ENCODE data around the gene EDA2R. TPM values are rescaled to one million over a fixed set of nuclear protein-coding genes. Genes with fewer than 3 reads are reported as not detected.
A peak's percentile ranks its signal among the peaks of the same experiment; 100 is the strongest.

The EDA2R gene, protein sequence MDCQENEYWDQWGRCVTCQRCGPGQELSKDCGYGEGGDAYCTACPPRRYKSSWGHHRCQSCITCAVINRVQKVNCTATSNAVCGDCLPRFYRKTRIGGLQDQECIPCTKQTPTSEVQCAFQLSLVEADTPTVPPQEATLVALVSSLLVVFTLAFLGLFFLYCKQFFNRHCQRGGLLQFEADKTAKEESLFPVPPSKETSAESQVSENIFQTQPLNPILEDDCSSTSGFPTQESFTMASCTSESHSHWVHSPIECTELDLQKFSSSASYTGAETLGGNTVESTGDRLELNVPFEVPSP
- 1 to 10 TPM; 7.0 to 8.5 TPM for total RNA-seq

DNA sequence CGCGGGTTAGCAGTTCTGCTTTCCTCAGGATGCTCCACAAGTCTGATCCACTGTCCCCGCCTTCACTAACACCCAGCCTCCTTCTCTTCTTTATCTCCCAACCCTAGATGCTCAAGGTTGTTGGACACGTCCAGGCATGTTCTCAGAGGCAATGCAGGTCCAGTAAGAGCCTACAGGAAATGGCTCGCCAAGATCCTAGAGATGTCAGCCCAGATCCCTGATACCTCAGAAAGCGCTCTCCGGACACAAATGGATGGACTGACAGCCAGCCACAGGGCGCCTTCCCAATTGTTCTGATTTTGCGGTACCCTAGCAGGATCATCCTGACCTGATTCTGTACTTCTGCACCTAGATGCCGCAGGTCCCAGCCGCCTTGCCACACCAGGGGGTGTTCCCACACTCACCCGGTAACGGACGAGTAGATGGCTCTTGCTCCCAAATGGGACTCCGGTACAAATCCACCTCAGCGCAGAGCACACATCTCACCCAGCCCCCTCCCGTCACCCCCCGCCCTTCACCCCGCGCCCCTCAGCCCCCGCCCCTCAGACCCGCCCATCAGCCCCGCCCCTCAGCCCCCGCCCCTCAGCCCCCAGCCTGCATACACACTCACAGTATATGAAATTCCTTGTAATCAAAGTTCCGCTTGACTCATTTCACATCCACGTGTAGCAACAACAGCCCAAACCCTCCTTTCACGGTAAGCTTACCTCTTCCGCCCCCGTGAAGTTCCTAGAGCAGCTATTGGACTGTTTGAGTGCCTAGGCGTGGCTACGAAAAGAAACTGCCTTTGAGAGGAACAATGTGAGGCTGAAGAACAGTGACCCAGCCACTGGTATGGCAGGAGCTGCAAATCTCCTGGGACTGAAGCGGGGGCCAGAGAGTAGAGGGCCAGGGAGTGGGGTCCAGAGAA lies at the start of gene EDA2R:
Gene EDA2R (minus strand): TSS at position 488 of the 910 bp plus-strand sequence. CDS start 23,058 bp downstream, outside the sequence.
- ATAC-seq (ENCODE audit: insufficient number of reproducible peaks, low FRiP score, low read depth) (peak; percentile 55), DNase-seq (ENCODE audit: low spot score) (no peak)
- peak within 1 kb of the TSS; percentile 77 for H3K4me3 ChIP-seq
- H3K9me3 ChIP-seq, result no peaks in the 10 kb centered on the region
- H3K27ac ChIP-seq, result peak within 1 kb of the TSS; percentile 17 to 67
- TF ChIP-seq, protein P1, sequence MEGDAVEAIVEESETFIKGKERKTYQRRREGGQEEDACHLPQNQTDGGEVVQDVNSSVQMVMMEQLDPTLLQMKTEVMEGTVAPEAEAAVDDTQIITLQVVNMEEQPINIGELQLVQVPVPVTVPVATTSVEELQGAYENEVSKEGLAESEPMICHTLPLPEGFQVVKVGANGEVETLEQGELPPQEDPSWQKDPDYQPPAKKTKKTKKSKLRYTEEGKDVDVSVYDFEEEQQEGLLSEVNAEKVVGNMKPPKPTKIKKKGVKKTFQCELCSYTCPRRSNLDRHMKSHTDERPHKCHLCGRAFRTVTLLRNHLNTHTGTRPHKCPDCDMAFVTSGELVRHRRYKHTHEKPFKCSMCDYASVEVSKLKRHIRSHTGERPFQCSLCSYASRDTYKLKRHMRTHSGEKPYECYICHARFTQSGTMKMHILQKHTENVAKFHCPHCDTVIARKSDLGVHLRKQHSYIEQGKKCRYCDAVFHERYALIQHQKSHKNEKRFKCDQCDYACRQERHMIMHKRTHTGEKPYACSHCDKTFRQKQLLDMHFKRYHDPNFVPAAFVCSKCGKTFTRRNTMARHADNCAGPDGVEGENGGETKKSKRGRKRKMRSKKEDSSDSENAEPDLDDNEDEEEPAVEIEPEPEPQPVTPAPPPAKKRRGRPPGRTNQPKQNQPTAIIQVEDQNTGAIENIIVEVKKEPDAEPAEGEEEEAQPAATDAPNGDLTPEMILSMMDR (IDR thresholded peaks at IDR 0.05), result no peak
- H3K4me1 ChIP-seq (ENCODE audit: control insufficient read depth in 1 of 2, low read depth in 2 of 2), result no peaks in the 10 kb centered on the region
- no peaks in the 10 kb centered on the region for H3K27me3 ChIP-seq (replicated peaks; ENCODE audit: insufficient read depth)
- no peaks in the 10 kb centered on the region for H3K36me3 ChIP-seq

DNA sequence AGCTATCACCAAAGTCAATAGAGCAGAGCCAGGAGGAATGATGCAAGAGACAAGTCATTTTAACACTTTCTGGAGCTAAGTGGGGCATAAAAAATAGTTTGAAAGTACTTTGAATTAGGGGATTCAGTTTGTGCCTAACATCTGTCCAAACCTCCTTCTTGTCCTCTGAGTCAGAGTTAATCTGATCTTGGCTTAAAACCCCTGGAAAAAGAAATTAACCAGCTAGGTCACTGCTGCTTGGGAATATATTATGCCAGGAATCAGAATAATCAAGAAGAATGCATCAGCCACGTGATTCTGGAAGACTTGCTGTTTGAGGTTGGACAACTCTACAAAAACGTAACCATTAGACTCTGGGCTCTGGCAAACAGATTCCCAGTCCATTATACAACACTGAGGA lies 45.3 kb upstream of the EDA2R start:
- ATAC-seq (ENCODE audit: insufficient number of reproducible peaks, low FRiP score, low read depth), result no peak
- no peak overlapping the region for H3K27ac ChIP-seq
- H3K4me1 ChIP-seq (ENCODE audit: control insufficient read depth in 1 of 2, low read depth in 2 of 2), result no peaks in the 10 kb centered on the region
- TF ChIP-seq, protein P1 (IDR thresholded peaks at IDR 0.05), result no peak
- no peaks in the 10 kb centered on the region for H3K9me3 ChIP-seq
- no peak for DNase-seq (ENCODE audit: low spot score)
- no peaks in the 10 kb centered on the region for H3K27me3 ChIP-seq (replicated peaks; ENCODE audit: insufficient read depth)
- H3K36me3 ChIP-seq, result no peaks in the 10 kb centered on the region
- H3K4me3 ChIP-seq, result no peak overlapping the region

DNA sequence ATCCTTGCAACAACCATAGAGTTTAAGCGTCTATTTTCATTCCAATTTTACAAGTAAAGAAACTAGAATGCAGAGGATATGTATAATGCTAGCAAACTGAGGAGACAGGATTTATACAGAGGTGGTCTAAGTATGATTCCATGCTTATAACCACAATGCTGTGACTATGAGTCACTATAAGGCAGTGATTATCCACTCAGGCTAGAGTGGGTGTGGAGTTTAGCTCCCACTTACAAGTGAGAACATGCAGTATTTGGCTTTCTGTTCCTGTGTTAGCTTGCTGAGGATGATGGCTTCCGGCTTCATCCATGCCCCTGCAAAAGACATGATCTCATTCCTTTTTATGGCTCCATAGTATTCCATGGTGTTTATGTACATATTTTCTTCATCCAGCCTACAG lies 41.6 kb upstream of the EDA2R start:
- no peaks in the 10 kb centered on the region for H3K36me3 ChIP-seq

DNA sequence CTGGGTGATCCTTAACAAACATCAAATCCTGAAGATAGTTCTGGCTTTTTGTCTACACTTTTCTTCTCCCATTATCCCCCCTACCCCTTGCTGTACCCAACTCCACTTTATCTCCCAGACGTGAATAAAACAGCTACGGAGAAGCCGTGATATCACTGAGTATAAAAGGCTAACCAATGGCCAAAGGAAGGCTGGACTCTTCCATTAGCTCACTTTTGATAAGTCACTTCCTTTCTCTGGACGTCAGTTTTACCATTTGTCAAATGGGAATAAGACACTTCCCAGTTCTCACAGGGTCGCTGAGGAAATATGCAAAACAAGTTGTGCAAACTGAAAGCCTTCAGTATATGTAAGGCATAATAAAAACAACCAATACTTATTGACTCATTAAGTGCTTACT lies 38.6 kb upstream of the EDA2R start:
- Histone ChIP-seq H3K36me3 (no peaks in the 10 kb centered on the region), H3K27ac (no peak overlapping the region), H3K27me3 (replicated peaks; ENCODE audit: insufficient read depth) (no peaks in the 10 kb centered on the region), H3K9me3 (no peaks in the 10 kb centered on the region), H3K4me1 (ENCODE audit: control insufficient read depth in 1 of 2, low read depth in 2 of 2) (no peaks in the 10 kb centered on the region), H3K4me3 (no peak overlapping the region)
- ATAC-seq (ENCODE audit: insufficient number of reproducible peaks, low FRiP score, low read depth) (no peak), DNase-seq (ENCODE audit: low spot score) (no peak)
- TF ChIP-seq, protein P1 (IDR thresholded peaks at IDR 0.05), result no peak

More for the DNA sequence above, 41.6 kb upstream of the EDA2R start:
- H3K27me3 ChIP-seq (replicated peaks; ENCODE audit: insufficient read depth), result no peaks in the 10 kb centered on the region
- TF ChIP-seq, protein P1 (IDR thresholded peaks at IDR 0.05), result no peak
- ATAC-seq (ENCODE audit: insufficient number of reproducible peaks, low FRiP score, low read depth), result no peak
- no peaks in the 10 kb centered on the region for H3K9me3 ChIP-seq
- no peaks in the 10 kb centered on the region for H3K4me1 ChIP-seq (ENCODE audit: control insufficient read depth in 1 of 2, low read depth in 2 of 2)
- H3K27ac ChIP-seq, result no peak overlapping the region
- DNase-seq (ENCODE audit: low spot score), result no peak
- no peak overlapping the region for H3K4me3 ChIP-seq

DNA sequence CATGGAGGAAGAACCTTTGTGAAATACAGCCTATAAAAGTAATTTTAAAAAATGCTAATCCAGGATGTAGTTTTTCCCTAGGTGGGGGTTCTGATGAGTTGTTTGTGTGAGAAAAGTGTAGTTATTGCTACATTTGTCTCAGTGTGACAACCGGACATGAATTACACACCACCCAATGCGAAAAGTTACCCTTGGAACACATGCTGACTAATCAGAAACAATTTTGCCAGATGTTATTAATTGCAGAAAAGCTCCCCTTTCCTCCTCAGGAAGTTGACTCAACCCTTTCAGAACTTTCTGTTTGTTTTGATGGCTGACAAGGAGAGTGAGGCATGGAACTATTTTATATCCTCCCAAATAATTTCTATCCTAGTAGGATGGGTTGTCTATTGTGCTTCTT lies 38.1 kb upstream of the EDA2R start:
- H3K27me3 ChIP-seq (replicated peaks; ENCODE audit: insufficient read depth), result no peaks in the 10 kb centered on the region
- no peaks in the 10 kb centered on the region for H3K4me1 ChIP-seq (ENCODE audit: control insufficient read depth in 1 of 2, low read depth in 2 of 2)
- TF ChIP-seq, protein P1 (IDR thresholded peaks at IDR 0.05), result no peak
- no peak overlapping the region for H3K27ac ChIP-seq
- DNase-seq (ENCODE audit: low spot score) (no peak), ATAC-seq (ENCODE audit: insufficient number of reproducible peaks, low FRiP score, low read depth) (no peak)
- no peaks in the 10 kb centered on the region for H3K9me3 ChIP-seq
- no peak overlapping the region for H3K4me3 ChIP-seq
- H3K36me3 ChIP-seq, result no peaks in the 10 kb centered on the region
